ENCODE measurements around the gene MGMT.

The MGMT gene

DNA sequence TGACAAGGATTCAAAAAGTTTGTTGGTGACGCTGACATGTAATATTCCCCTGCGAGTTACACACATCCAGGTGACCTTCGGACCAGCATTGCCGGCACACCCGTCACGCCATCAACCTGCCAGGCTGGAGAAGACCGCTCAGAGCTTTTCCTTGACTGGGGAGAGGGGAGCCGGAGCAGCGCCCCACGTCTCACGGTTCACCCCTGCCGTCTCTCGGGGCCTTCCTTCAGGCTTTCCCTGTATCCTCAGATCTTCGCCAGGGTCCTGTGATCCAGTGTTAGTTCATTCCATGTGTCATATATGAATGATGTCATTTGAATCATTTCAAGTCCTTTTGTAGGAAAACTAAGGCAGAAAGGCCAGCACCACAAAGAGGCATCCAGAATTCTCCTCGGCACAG, 127.8 kb downstream of the MGMT start:
- in situ Hi-C loops (cut with HindIII; ENCODE audit: low sequenced_read_pairs), result no loop called here

GRCh38 chr10:129598413-129598812, 131.4 kb downstream of the MGMT start:
- no peak for TF ChIP-seq CTCF (IDR thresholded peaks at IDR 0.05; ENCODE audit: low read depth, low read length)
- DNase-seq (ENCODE audit: low read depth, low spot score), result no peak
- in situ Hi-C loops (cut with HindIII; ENCODE audit: low sequenced_read_pairs), result no loop called here
- no peak overlapping the region for H3K4me3 ChIP-seq (ENCODE audit: low read depth, low read length)

More for the DNA sequence above, 127.8 kb downstream of the MGMT start:
- no peak for TF ChIP-seq CTCF (IDR thresholded peaks at IDR 0.05; ENCODE audit: low read depth, low read length)
- DNase-seq (ENCODE audit: low read depth, low spot score), result no peak
- no peak overlapping the region for H3K4me3 ChIP-seq (ENCODE audit: low read depth, low read length)

- TF ChIP-seq CTCF (IDR thresholded peaks at IDR 0.05; ENCODE audit: low read depth, low read length), result no peak
- in situ Hi-C loops (cut with HindIII; ENCODE audit: low sequenced_read_pairs), result no loop called here
- DNase-seq (ENCODE audit: low read depth, low spot score), result no peak
- no peak overlapping the region for H3K4me3 ChIP-seq (ENCODE audit: low read depth, low read length)
These were observed 132.1 kb downstream of the MGMT start for GRCh38 chr10:129599160-129599559.

DNA sequence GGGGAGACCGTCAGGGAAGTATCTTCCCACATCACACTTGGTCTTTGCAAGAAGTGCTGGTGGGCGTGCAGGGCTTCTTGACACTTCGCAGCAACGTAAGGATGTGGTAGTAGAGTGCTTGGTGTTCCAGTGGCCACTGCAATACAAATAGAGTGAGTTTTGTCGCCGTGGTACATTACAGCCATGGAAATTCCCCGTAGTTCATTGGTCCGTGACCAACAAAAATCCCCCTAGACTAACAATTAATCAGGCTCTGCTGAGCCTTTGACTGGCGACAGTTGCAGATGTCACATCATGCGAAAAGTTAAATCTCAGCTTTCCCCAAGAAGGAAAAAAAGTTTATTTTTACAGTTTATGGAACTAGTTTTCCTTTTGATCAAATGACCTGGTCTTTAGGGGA, 134.7 kb downstream of the MGMT start:
- H3K4me3 ChIP-seq (ENCODE audit: low read depth, low read length), result no peak overlapping the region
- no peak for TF ChIP-seq CTCF (IDR thresholded peaks at IDR 0.05; ENCODE audit: low read depth, low read length)
- in situ Hi-C loops (cut with HindIII; ENCODE audit: low sequenced_read_pairs), result no loop called here
- no peak for DNase-seq (ENCODE audit: low read depth, low spot score)

DNA sequence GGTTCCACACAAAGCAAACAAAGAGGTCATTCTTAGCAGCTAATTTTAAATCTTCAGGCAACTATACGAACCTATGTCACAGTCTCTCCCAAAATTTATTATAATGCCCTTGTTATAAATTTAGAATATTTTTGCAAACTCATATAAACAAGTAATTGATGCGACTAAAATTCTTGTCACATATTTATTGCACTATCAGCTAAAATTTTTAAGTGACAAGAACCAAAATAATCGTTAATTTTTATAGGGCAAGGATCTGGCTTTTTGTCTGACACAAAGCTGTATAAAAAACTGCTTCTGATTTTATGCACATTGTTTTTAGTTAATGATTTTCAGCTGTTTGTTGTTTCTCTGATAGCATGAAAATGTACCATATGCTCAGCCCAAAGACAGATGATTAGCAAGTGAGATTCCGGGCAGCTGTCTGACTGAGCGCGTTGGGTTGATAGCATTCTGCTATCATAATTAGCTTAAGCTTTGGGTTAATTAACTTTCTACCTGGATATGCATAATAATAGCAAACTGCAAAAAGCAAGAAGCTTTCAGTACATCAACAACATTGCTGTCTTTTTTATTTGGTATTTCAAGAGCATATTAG, 136.0 kb downstream of the MGMT start:
- no peak overlapping the region for H3K4me3 ChIP-seq (ENCODE audit: low read depth, low read length)
- in situ Hi-C loops (cut with HindIII; ENCODE audit: low sequenced_read_pairs), result no loop called here
- TF ChIP-seq CTCF (IDR thresholded peaks at IDR 0.05; ENCODE audit: low read depth, low read length), result no peak
- DNase-seq (ENCODE audit: low read depth, low spot score), result no peak

- H3K4me3 ChIP-seq (ENCODE audit: low read depth, low read length), result no peak overlapping the region
These were observed 137.4 kb downstream of the MGMT start for GRCh38 chr10:129604333-129605032.

More at GRCh38 chr10:129604333-129605032, 137.4 kb downstream of the MGMT start:
- DNase-seq (ENCODE audit: low read depth, low spot score), result no peak
- in situ Hi-C loops (cut with HindIII; ENCODE audit: low sequenced_read_pairs), result no loop called here
- no peak for TF ChIP-seq CTCF (IDR thresholded peaks at IDR 0.05; ENCODE audit: low read depth, low read length)

Measured in astrocyte of the spinal cord (primary cell).